Measurements from ENCODE around the gene RAD18. TPM values are rescaled to one million over a fixed set of nuclear protein-coding genes. Genes with fewer than 3 reads are reported as not detected.

The RAD18 gene
- total and polyA plus RNA-seq, 2 donors (not counting 1 experiment from before 2014, with no cell fraction given) = 4.8 to 21.3 TPM

DNA sequence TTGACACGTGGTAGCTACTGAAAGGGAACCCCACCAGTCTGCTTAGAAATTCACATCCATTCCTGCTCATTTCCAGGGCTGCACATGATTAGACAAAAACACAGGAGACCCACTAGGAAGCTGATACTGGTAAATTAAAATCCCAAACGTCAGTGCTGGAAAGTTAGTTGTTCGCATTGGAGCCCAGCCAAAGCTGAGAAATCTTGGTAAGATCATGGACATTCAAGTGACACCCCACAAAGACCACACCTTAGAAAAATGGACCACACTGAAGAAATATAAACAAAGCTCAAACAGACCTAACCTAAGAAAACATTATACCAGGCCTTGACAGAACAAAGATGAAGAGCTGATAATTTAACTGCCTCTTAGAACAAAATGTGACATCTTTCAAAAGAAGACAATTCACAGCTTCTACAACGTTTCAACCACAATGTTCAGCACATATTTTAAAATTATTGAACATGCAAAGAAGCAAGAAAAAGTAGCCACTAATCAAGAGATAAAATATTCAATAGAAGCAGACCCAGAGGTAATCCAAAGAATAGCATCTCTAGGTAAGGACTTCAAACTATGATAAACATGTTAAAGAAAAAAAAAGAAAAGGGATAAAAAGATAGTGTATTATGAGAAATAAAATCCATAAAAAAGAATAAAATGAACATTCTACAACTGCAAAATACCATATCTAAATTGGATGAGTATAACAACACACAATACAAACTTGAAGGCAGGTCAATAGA, 20.4 kb downstream of the RAD18 start:
- no peak overlapping the region for H3K27ac Mint-ChIP-seq
- no peaks in the 10 kb centered on the region for H3K27me3 Mint-ChIP-seq
- DNase-seq = no peak
- Histone ChIP-seq H3K4me1 (ENCODE audit: control insufficient read depth in 2 of 2, insufficient read depth in 2 of 2, low read length in 2 of 2) (no peaks in the 10 kb centered on the region), H3K9ac (ENCODE audit: low read length) (no peak overlapping the region), H3K79me2 (ENCODE audit: control insufficient read depth, insufficient read depth, low read length) (no peaks in the 10 kb centered on the region), H3K4me3 (ENCODE audit: control extremely low read depth in 1 of 5, extremely low read depth in 1 of 5, insufficient read depth in 1 of 5, low read depth in 2 of 5, low read length in 4 of 5) (no peak overlapping the region), H3K27me3 (replicated peaks in 1 of 4; ENCODE audit: control extremely low read depth in 1 of 4, control insufficient read depth in 3 of 4, insufficient read depth in 4 of 4, low read length in 3 of 4) (no peaks in the 10 kb centered on the region), H3K4me2 (replicated peaks; ENCODE audit: low read depth, low read length, poor library complexity, severe bottlenecking) (no peak overlapping the region), H3K36me3 (replicated peaks in 1 of 2; ENCODE audit: control extremely low read depth in 1 of 2, control insufficient read depth in 1 of 2, extremely low read depth in 1 of 2, insufficient read depth in 2 of 2, low read length in 1 of 2) (peaks cover 2 to 63% of the 10 kb centered on the region in 2 experiments), H3K27ac (ENCODE audit: low read length in 2 of 2) (no peak overlapping the region), H2AFZ (ENCODE audit: insufficient read depth, low read depth, low read length, poor library complexity, severe bottlenecking) (no peak overlapping the region), H4K20me1 (ENCODE audit: control insufficient read depth, insufficient read depth, low read length, poor library complexity, severe bottlenecking) (no peaks in the 10 kb centered on the region), H3K9me3 (ENCODE audit: control extremely low read depth in 1 of 3, control insufficient read depth in 2 of 3, insufficient read depth in 1 of 3, low read length in 2 of 3) (peaks cover 0 to 12% (median 0%) of the 10 kb centered on the region in 3 donors)
- intact Hi-C loops (cut with micrococcal nuclease) = no loop called here
- CTCF ChIA-PET = no interaction called here
- WGBS (ENCODE audit: insufficient coverage) = 96% methylated on average over 3 of the region's 4 CpGs
- no peak overlapping the region for H3K4me3 Mint-ChIP-seq
- no peak for ATAC-seq (ENCODE audit: low read depth)
- H3K9me3 Mint-ChIP-seq (ENCODE audit: insufficient read depth) = no peaks in the 10 kb centered on the region
- H3K4me1 Mint-ChIP-seq = no peaks in the 10 kb centered on the region
- TF ChIP-seq, protein P1, sequence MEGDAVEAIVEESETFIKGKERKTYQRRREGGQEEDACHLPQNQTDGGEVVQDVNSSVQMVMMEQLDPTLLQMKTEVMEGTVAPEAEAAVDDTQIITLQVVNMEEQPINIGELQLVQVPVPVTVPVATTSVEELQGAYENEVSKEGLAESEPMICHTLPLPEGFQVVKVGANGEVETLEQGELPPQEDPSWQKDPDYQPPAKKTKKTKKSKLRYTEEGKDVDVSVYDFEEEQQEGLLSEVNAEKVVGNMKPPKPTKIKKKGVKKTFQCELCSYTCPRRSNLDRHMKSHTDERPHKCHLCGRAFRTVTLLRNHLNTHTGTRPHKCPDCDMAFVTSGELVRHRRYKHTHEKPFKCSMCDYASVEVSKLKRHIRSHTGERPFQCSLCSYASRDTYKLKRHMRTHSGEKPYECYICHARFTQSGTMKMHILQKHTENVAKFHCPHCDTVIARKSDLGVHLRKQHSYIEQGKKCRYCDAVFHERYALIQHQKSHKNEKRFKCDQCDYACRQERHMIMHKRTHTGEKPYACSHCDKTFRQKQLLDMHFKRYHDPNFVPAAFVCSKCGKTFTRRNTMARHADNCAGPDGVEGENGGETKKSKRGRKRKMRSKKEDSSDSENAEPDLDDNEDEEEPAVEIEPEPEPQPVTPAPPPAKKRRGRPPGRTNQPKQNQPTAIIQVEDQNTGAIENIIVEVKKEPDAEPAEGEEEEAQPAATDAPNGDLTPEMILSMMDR (IDR thresholded peaks at IDR 0.05) = no peak
- TF ChIP-seq EZH2 (IDR thresholded peaks at IDR 0.05; ENCODE audit: borderline replicate concordance, insufficient read depth, low read depth, low read length, poor library complexity, severe bottlenecking) = no peak
- POLR2A ChIA-PET = no interaction called here

DNA sequence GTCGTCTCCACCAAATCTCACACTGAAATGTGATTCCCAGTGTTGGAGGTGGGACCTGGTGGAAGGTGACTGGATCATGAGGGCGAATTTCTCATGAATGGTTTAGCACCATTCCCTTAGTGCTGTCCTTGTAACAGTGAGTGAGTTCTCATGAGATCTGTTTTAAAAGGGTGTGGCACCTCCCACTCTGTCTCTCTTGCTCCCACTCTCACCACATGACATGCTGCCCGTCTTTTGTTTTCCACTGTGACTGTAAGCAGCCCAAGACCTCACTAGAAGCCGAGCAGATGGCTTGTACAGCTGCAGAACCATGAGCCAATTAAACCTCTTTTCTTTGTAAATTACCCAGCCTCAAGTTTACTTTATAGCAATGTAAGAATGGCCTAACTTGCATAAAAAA, 21.2 kb downstream of the RAD18 start:
- Mint-ChIP-seq H3K4me1 (no peaks in the 10 kb centered on the region), H3K9me3 (ENCODE audit: insufficient read depth) (no peaks in the 10 kb centered on the region), H3K27ac (no peak overlapping the region), H3K27me3 (no peaks in the 10 kb centered on the region), H3K4me3 (no peak overlapping the region)
- Histone ChIP-seq H4K20me1 (ENCODE audit: control insufficient read depth, insufficient read depth, low read length, poor library complexity, severe bottlenecking) (no peaks in the 10 kb centered on the region), H3K4me2 (replicated peaks; ENCODE audit: low read depth, low read length, poor library complexity, severe bottlenecking) (no peak overlapping the region), H3K79me2 (ENCODE audit: control insufficient read depth, insufficient read depth, low read length) (no peaks in the 10 kb centered on the region), H3K27me3 (replicated peaks in 1 of 4; ENCODE audit: control extremely low read depth in 1 of 4, control insufficient read depth in 3 of 4, insufficient read depth in 4 of 4, low read length in 3 of 4) (no peaks in the 10 kb centered on the region), H3K4me3 (ENCODE audit: control extremely low read depth in 1 of 5, extremely low read depth in 1 of 5, insufficient read depth in 1 of 5, low read depth in 2 of 5, low read length in 4 of 5) (no peak overlapping the region), H3K4me1 (ENCODE audit: control insufficient read depth in 2 of 2, insufficient read depth in 2 of 2, low read length in 2 of 2) (no peaks in the 10 kb centered on the region), H3K9ac (ENCODE audit: low read length) (no peak overlapping the region), H3K36me3 (replicated peaks in 1 of 2; ENCODE audit: control extremely low read depth in 1 of 2, control insufficient read depth in 1 of 2, extremely low read depth in 1 of 2, insufficient read depth in 2 of 2, low read length in 1 of 2) (peaks cover 2 to 58% of the 10 kb centered on the region in 2 experiments), H3K9me3 (ENCODE audit: control extremely low read depth in 1 of 3, control insufficient read depth in 2 of 3, insufficient read depth in 1 of 3, low read length in 2 of 3) (peaks cover 0 to 12% (median 0%) of the 10 kb centered on the region in 3 donors), H3K27ac (ENCODE audit: low read length in 2 of 2) (no peak overlapping the region), H2AFZ (ENCODE audit: insufficient read depth, low read depth, low read length, poor library complexity, severe bottlenecking) (no peak overlapping the region)
- no CpG with 5 or more reads among the region's 4 CpGs for WGBS (ENCODE audit: insufficient coverage)
- intact Hi-C loops (cut with micrococcal nuclease) = no loop called here
- TF ChIP-seq, protein P1 (IDR thresholded peaks at IDR 0.05) = no peak
- no peak for TF ChIP-seq EZH2 (IDR thresholded peaks at IDR 0.05; ENCODE audit: borderline replicate concordance, insufficient read depth, low read depth, low read length, poor library complexity, severe bottlenecking)
- no peak for ATAC-seq (ENCODE audit: low read depth)
- POLR2A ChIA-PET = no interaction called here
- CTCF ChIA-PET = no interaction called here
- no peak for DNase-seq
